Right cardiac atrium (tissue), 5 donors: ENCODE data around the gene SLC48A1. TPM values are rescaled to one million over a fixed set of nuclear protein-coding genes. Genes with fewer than 3 reads are reported as not detected.

Source experiments
- ATAC-seq, 2 donors: fragments of 200-7000 bp; cut with Tn5 transposase; one replicate each; pipeline versions ENCODE4 v1.8.0 to v1.9.1; 2020; ENCODE audit warnings: moderate library complexity in 2 of 2, mild to moderate bottlenecking in 1 of 2
- DNase-seq, 3 donors: peaks; one replicate each; pipeline ENCODE4 v3.0.0-alpha.2; 2020
- H3K27ac ChIP-seq: one replicate; pipeline ENCODE4 v1.5.1; 2013; ENCODE audit warnings: mild to moderate bottlenecking, low read length, control low read depth, moderate library complexity
- H3K27me3 ChIP-seq: one replicate; pipeline ENCODE4 v1.6.1; 2013; ENCODE audit not compliant: control insufficient read depth, insufficient read depth
- H3K4me1 ChIP-seq: one replicate; pipeline ENCODE4 v1.6.1; 2013; ENCODE audit warnings: low read length; ENCODE audit not compliant: control insufficient read depth, insufficient read depth
- H3K4me3 ChIP-seq: one replicate; pipeline ENCODE4 v1.5.1; 2013; ENCODE audit warnings: low read length, control low read depth
- H3K9me3 ChIP-seq: one replicate; pipeline ENCODE4 v1.6.1; 2013; ENCODE audit warnings: low read length; ENCODE audit not compliant: control insufficient read depth
- WGBS: extraction: QIAGEN DNeasy Blood & Tissue Kit; methylation state at CpG from one replicate; pipeline ENCODE4 v1.1.7; 2013; 5-methylcytosine and 5-hydroxymethylcytosine counted together
- intact Hi-C, 4 donors: fragments of 100-400 bp; cut with DNase I; formaldehyde crosslinking; loops; one replicate each; pipeline versions ENCODE4 v1.11.0 to v1.14.0; 2022 to 2023
- polyA plus RNA-seq: library from polyadenylated mRNA; stranded (reverse); fragments of 200-250 nt; gene quantifications from one replicate; pipeline ENCODE4 v1.2.3, GENCODE V29; 2013
- total RNA-seq, 4 donors: library from RNA; stranded (reverse); fragmentation: NEBNext Ultra II Directional; extraction: Animal tissue kit (Norgen Biotek cat#: 25700); gene quantifications; one replicate each; pipeline ENCODE4 v1.2.1, GENCODE V29; 2021
- donor health status: healthy with polysubstance abuse.
- donor health status: DM: no; HTN: yes; CAD: no.
- donor health status: DM: no; HTN: no; CAD: no.
- donor health status: DM: no; HTN: yes; CAD: no; lungs with severe emphysema.
- donor health status: DM: yes; HTN: yes; CAD: no.

Gene SLC48A1
- total and polyA plus RNA-seq, 5 donors, result 22.0 to 30.1 (median 27.3) TPM

GRCh38 chr12:47762850-47763465 lies 10.1 kb upstream of the SLC48A1 start:
- Histone ChIP-seq H3K4me1 (peaks cover 4% of the 10 kb centered on the region), H3K27me3 (no peaks in the 10 kb centered on the region), H3K9me3 (no peaks in the 10 kb centered on the region), H3K27ac (no peak overlapping the region), H3K4me3 (no peak overlapping the region)
- intact Hi-C loops, result no loop called here
- WGBS, result 65% methylated on average over 3 of the region's 3 CpGs
- ATAC-seq (no peak), DNase-seq (peak in 1 of 3 donors; percentile 11)

GRCh38 chr12:47763481-47764346 lies 9.3 kb upstream of the SLC48A1 start:
- WGBS, result 77% methylated on average over 8 of the region's 8 CpGs
- no peaks in the 10 kb centered on the region for H3K27me3 ChIP-seq
- intact Hi-C loops, result no loop called here
- peaks cover 4% of the 10 kb centered on the region for H3K4me1 ChIP-seq
- H3K9me3 ChIP-seq, result no peaks in the 10 kb centered on the region
- no peak overlapping the region for H3K4me3 ChIP-seq
- ATAC-seq (no peak), DNase-seq (peak in 1 of 3 donors; percentile 13)
- no peak overlapping the region for H3K27ac ChIP-seq

- ATAC-seq, result peak in 1 of 2 donors; percentile 7
- DNase-seq, result no peak
- Histone ChIP-seq H3K9me3 (no peaks in the 10 kb centered on the region), H3K4me1 (no peaks in the 10 kb centered on the region), H3K27me3 (no peaks in the 10 kb centered on the region), H3K27ac (no peak overlapping the region), H3K4me3 (no peak overlapping the region)
- intact Hi-C loops, result loop anchor here in 2 of 4 donors (2.0 to 5.0 kb wide), 2 partner anchors 49 to 52 kb away; no protein-coding TSS in a partner anchor
- 72% methylated on average over 5 of the region's 5 CpGs for WGBS
These were observed 6.4 kb upstream of the SLC48A1 start for GRCh38 chr12:47766502-47767215.

- no peak overlapping the region for H3K4me3 ChIP-seq
- intact Hi-C loops, result loop anchor here in 2 of 4 donors (2.0 to 5.0 kb wide), 2 partner anchors 50 to 52 kb away; no protein-coding TSS in a partner anchor
- H3K9me3 ChIP-seq, result no peaks in the 10 kb centered on the region
- DNase-seq, result peak in 2 of 3 donors; percentile 58
- no peaks in the 10 kb centered on the region for H3K27me3 ChIP-seq
- peak in 1 of 2 donors; percentile 22 for ATAC-seq
- H3K4me1 ChIP-seq, result no peaks in the 10 kb centered on the region
- 68% methylated on average over 4 of the region's 4 CpGs for WGBS
- H3K27ac ChIP-seq, result no peak overlapping the region
These were observed 5.8 kb upstream of the SLC48A1 start for GRCh38 chr12:47767216-47767724.

- Histone ChIP-seq H3K4me1 (no peaks in the 10 kb centered on the region), H3K4me3 (no peak overlapping the region), H3K27ac (no peak overlapping the region), H3K27me3 (no peaks in the 10 kb centered on the region), H3K9me3 (no peaks in the 10 kb centered on the region)
- intact Hi-C loops, result loop anchor here in 1 of 4 donors (5.0 kb wide), 1 partner anchor 51 kb away; no protein-coding TSS in a partner anchor
- no peak for DNase-seq
- ATAC-seq, result no peak
- WGBS, result 47% methylated on average over 2 of the region's 2 CpGs
These were observed 4.7 kb upstream of the SLC48A1 start for GRCh38 chr12:47768323-47768811.

GRCh38 chr12:47769234-47770085 lies 3.6 kb upstream of the SLC48A1 start:
- ATAC-seq, result no peak
- H3K9me3 ChIP-seq, result no peaks in the 10 kb centered on the region
- 87% methylated on average over 4 of the region's 4 CpGs for WGBS
- DNase-seq, result peak in 1 of 3 donors; percentile 24
- no peaks in the 10 kb centered on the region for H3K27me3 ChIP-seq
- no peak overlapping the region for H3K27ac ChIP-seq
- H3K4me3 ChIP-seq, result no peak overlapping the region
- intact Hi-C loops, result loop anchor here in 3 of 4 donors (5.0 kb wide), 1 partner anchor 52 kb away; no protein-coding TSS in a partner anchor
- H3K4me1 ChIP-seq, result peaks cover under 1% of the 10 kb centered on the region

- Histone ChIP-seq H3K27ac (no peak overlapping the region), H3K9me3 (no peaks in the 10 kb centered on the region), H3K27me3 (no peaks in the 10 kb centered on the region), H3K4me3 (no peak overlapping the region), H3K4me1 (peaks cover 4% of the 10 kb centered on the region)
- no peak for ATAC-seq
- no peak for DNase-seq
- WGBS, result 80% methylated on average over 3 of the region's 3 CpGs
- intact Hi-C loops, result loop anchor here in 2 of 4 donors (5.0 kb wide), 1 partner anchor 53 kb away; no protein-coding TSS in a partner anchor
These were observed 2.8 kb upstream of the SLC48A1 start for GRCh38 chr12:47770086-47770726.

- 91% methylated on average over 6 of the region's 6 CpGs for WGBS
- H3K4me3 ChIP-seq, result no peak overlapping the region
- no peak overlapping the region for H3K27ac ChIP-seq
- intact Hi-C loops, result loop anchor here in 2 of 4 donors (5.0 kb wide), 1 partner anchor 54 kb away; no protein-coding TSS in a partner anchor
- H3K9me3 ChIP-seq, result no peaks in the 10 kb centered on the region
- ATAC-seq (no peak), DNase-seq (no peak)
- no peaks in the 10 kb centered on the region for H3K27me3 ChIP-seq
- peaks cover 9% of the 10 kb centered on the region for H3K4me1 ChIP-seq
These were observed 1.7 kb upstream of the SLC48A1 start for GRCh38 chr12:47771304-47771703.

GRCh38 chr12:47772094-47772660 lies 861 bp upstream of the SLC48A1 start:
- intact Hi-C loops, result loop anchor here in 2 of 4 donors (5.0 kb wide), 1 partner anchor 55 kb away; no protein-coding TSS in a partner anchor
- H3K27me3 ChIP-seq, result no peaks in the 10 kb centered on the region
- DNase-seq (no peak), ATAC-seq (no peak)
- H3K9me3 ChIP-seq, result no peaks in the 10 kb centered on the region
- 77% methylated on average over 13 of the region's 13 CpGs for WGBS
- H3K4me3 ChIP-seq, result no peak overlapping the region
- no peak overlapping the region for H3K27ac ChIP-seq
- H3K4me1 ChIP-seq, result peaks cover 18% of the 10 kb centered on the region
